Tibial nerve (tissue), 4 donors: Measurements from ENCODE around the gene RALBP1. TPM values are rescaled to one million over a fixed set of nuclear protein-coding genes. Genes with fewer than 3 reads are reported as not detected.

Source experiments
- DNase-seq, 2 donors: peaks; one replicate each; pipeline ENCODE4 v3.0.0-alpha.2; 2019; ENCODE audit warnings: low spot score in 2 of 2
- H3K27ac ChIP-seq, 4 donors: fragments of 200-600 bp; sonication (generic) in 3 of 4; one replicate each; pipeline ENCODE4 v1.5.1; 2017 to 2019; ENCODE audit warnings: mild to moderate bottlenecking in 1 of 4
- H3K27me3 ChIP-seq, 2 donors: fragments of 200-600 bp; sonication (generic) in 1 of 2; one replicate each; pipeline versions ENCODE4 v1.5.1 to v1.6.0; 2017 to 2019
- H3K36me3 ChIP-seq, 3 donors: fragments of 200-600 bp; sonication (generic); one replicate each; pipeline ENCODE4 v1.5.1; 2018 to 2019
- H3K4me1 ChIP-seq, 4 donors: fragments of 200-600 bp; sonication (generic) in 3 of 4; one replicate each; pipeline ENCODE4 v1.5.1; 2017 to 2019
- H3K4me3 ChIP-seq, 4 donors: fragments of 200-600 bp; sonication (generic) in 3 of 4; one replicate each; pipeline ENCODE4 v1.5.1; 2017 to 2019; ENCODE audit warnings: mild to moderate bottlenecking in 1 of 4, moderate library complexity in 1 of 4
- H3K9me3 ChIP-seq, 4 donors: fragments of 200-600 bp; sonication (generic) in 3 of 4; one replicate each; pipeline ENCODE4 v1.5.1; 2017 to 2019
- CTCF ChIP-seq, 5 experiments: fragments of 200-600 bp in 3 of 5; fragments of 450-650 bp in 2 of 5; sonication (generic) in 3 of 5; IDR thresholded peaks; one replicate each; pipeline ENCODE4 v1.5.1; 2016 to 2019; ENCODE audit warnings: antibody characterized with exemption in 5 of 5, mild to moderate bottlenecking in 3 of 5, moderate library complexity in 2 of 5
- EP300 ChIP-seq, 2 donors: sonication (generic); formaldehyde crosslinking; IDR thresholded peaks; one replicate each; pipeline ENCODE4 v1.6.1; 2017; ENCODE audit warnings: antibody characterized with exemption in 2 of 2, mild to moderate bottlenecking in 1 of 2
- POLR2A ChIP-seq, 2 donors: fragments of 450-650 bp; IDR thresholded peaks; one replicate each; pipeline ENCODE4 v1.6.1; 2017; ENCODE audit warnings: antibody characterized with exemption in 2 of 2, mild to moderate bottlenecking in 2 of 2, moderate library complexity in 2 of 2
- WGBS, 2 donors: methylation state at CpG; one replicate each; pipeline ENCODE4 v1.1.5; 2018; 5-methylcytosine and 5-hydroxymethylcytosine counted together
- total RNA-seq, 4 donors: library from RNA; depleted of rRNA; stranded (reverse); fragments of >200 nt; gene quantifications; one replicate each; pipeline ENCODE4 v1.1.0, GENCODE V29; 2016

The RALBP1 gene
- total RNA-seq, 4 donors from 2014 or later = 93.3 to 118 (median 99.5) TPM

GRCh38 chr18:9552616-9553015, 77.3 kb downstream of the RALBP1 start:
- DNase-seq = no peak
- H3K36me3 ChIP-seq = peaks cover 9 to 99% (median 28%) of the 10 kb centered on the region in 3 donors
- peaks cover 0 to 2% (median 0%) of the 10 kb centered on the region in 4 donors for H3K9me3 ChIP-seq
- no peaks in the 10 kb centered on the region for H3K27me3 ChIP-seq
- TF ChIP-seq POLR2A (IDR thresholded peaks at IDR 0.05) (no peak), EP300 (IDR thresholded peaks at IDR 0.05) (no peak), CTCF (IDR thresholded peaks at IDR 0.05) (no peak)
- WGBS, 2 donors = 90 to 95% methylated on average over 4 of the region's 4 CpGs
- no peaks in the 10 kb centered on the region for H3K4me1 ChIP-seq
- no peak overlapping the region for H3K27ac ChIP-seq
- H3K4me3 ChIP-seq = no peak overlapping the region

GRCh38 chr18:9557250-9557943, 82.1 kb downstream of the RALBP1 start:
- H3K27me3 ChIP-seq = no peaks in the 10 kb centered on the region
- no peak overlapping the region for H3K4me3 ChIP-seq
- no peak overlapping the region for H3K27ac ChIP-seq
- H3K4me1 ChIP-seq = peaks cover 0 to 17% (median 0%) of the 10 kb centered on the region in 4 donors
- no peak for DNase-seq
- TF ChIP-seq POLR2A (IDR thresholded peaks at IDR 0.05) (no peak), EP300 (IDR thresholded peaks at IDR 0.05) (no peak), CTCF (IDR thresholded peaks at IDR 0.05) (no peak)
- H3K36me3 ChIP-seq = peaks cover 9 to 96% (median 21%) of the 10 kb centered on the region in 3 donors
- 76 to 84% methylated on average over 13 of the region's 13 CpGs for WGBS, 2 donors
- peaks cover 0 to 2% (median 0%) of the 10 kb centered on the region in 4 donors for H3K9me3 ChIP-seq

DNA sequence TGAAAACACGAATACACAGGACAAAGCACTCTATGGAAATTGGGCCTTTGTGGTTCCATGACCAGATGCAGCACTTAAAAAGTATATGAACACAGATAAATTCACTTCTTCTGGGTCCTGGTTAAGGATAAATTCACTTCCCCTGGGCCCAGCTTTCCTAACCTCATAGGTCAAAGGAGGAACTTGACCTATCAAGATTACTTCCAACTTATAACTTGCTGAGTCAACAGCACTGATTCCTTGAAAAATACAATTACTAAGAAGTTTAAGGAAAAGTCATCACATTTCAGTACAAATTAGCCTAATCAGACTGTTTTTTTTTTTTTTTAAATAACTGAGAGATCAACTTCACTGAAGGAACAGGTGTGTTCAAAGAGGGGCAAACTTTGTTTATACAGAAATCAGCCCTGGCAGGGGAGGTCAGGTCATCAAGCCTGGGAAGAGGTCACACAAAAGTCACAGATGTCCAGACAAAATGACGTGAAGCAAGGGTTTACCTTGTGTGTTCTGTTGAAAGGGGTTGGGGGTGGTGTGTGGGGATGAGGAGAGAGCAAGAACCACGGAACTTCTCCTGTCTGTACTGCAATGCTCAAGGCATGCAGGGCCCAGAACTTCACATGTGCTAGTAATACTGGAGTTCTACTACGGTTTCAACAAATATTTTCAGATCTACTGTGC, 83.2 kb downstream of the RALBP1 start:
- 76 to 77% methylated on average over 4 of the region's 4 CpGs for WGBS, 2 donors
- Histone ChIP-seq H3K27me3 (no peaks in the 10 kb centered on the region), H3K4me3 (no peak overlapping the region), H3K27ac (no peak overlapping the region), H3K36me3 (peaks cover 5 to 95% (median 14%) of the 10 kb centered on the region in 3 donors), H3K4me1 (peaks cover 0 to 27% (median 0%) of the 10 kb centered on the region in 4 donors), H3K9me3 (no peaks in the 10 kb centered on the region)
- no peak for TF ChIP-seq POLR2A (IDR thresholded peaks at IDR 0.05)
- no peak for TF ChIP-seq EP300 (IDR thresholded peaks at IDR 0.05)
- DNase-seq = no peak

DNA sequence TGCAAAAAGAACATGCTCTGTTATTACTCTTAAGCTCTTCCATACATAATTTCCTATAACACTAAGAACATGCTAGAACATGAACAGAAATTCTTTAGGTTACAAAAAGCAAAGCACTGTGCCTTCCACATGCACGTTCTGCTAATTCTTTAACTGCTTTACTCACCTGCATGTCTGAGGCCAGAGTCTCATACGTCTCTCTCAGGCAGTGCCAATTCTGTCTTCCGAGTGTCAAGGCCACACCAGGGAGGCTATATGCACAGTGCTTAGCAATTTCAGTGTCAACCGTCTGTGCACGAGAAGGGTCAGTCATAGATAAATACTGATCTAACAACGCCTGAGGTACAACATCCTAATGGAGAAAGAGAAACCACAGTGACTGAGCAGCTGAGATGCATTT, 83.9 kb downstream of the RALBP1 start:
- H3K9me3 ChIP-seq = no peaks in the 10 kb centered on the region
- DNase-seq = no peak
- no peak overlapping the region for H3K4me3 ChIP-seq
- TF ChIP-seq EP300 (IDR thresholded peaks at IDR 0.05) (no peak), POLR2A (IDR thresholded peaks at IDR 0.05) (no peak), CTCF (IDR thresholded peaks at IDR 0.05) (no peak)
- 87 to 89% methylated on average over 6 of the region's 6 CpGs for WGBS, 2 donors
- H3K36me3 ChIP-seq = peaks cover 5 to 88% (median 14%) of the 10 kb centered on the region in 3 donors
- peaks cover 0 to 34% (median 0%) of the 10 kb centered on the region in 4 donors for H3K4me1 ChIP-seq
- H3K27me3 ChIP-seq = no peaks in the 10 kb centered on the region
- no peak overlapping the region for H3K27ac ChIP-seq

GRCh38 chr18:9561759-9562158, 86.4 kb downstream of the RALBP1 start:
- Histone ChIP-seq H3K27ac (no peak overlapping the region), H3K4me1 (peaks cover 0 to 53% (median 6%) of the 10 kb centered on the region in 4 donors), H3K27me3 (no peaks in the 10 kb centered on the region), H3K4me3 (no peak overlapping the region), H3K9me3 (no peaks in the 10 kb centered on the region), H3K36me3 (peaks cover 2 to 69% (median 2%) of the 10 kb centered on the region in 3 donors)
- 65 to 74% methylated on average over 2 of the region's 2 CpGs for WGBS, 2 donors
- TF ChIP-seq EP300 (IDR thresholded peaks at IDR 0.05) = peak in 1 of 2 donors; percentile 47
- TF ChIP-seq POLR2A (IDR thresholded peaks at IDR 0.05) = no peak
- DNase-seq = no peak

- DNase-seq = no peak
- no peak for TF ChIP-seq EP300 (IDR thresholded peaks at IDR 0.05)
- TF ChIP-seq CTCF (IDR thresholded peaks at IDR 0.05) = no peak
- no peak for TF ChIP-seq POLR2A (IDR thresholded peaks at IDR 0.05)
- WGBS, 2 donors = 86 to 93% methylated on average over 4 of the region's 4 CpGs
- Histone ChIP-seq H3K27ac (no peak overlapping the region), H3K9me3 (no peaks in the 10 kb centered on the region), H3K4me1 (peaks cover 0 to 53% (median 6%) of the 10 kb centered on the region in 4 donors), H3K27me3 (no peaks in the 10 kb centered on the region), H3K36me3 (peaks cover 0 to 69% (median 0%) of the 10 kb centered on the region in 3 donors), H3K4me3 (no peak overlapping the region)
Observed at GRCh38 chr18:9562584-9562983, 87.3 kb downstream of the RALBP1 start.
